NCI-H526 (cell line): ENCODE measurements around the gene DBN1.
"Not testable (repeated sequence)": the region's sequence is repeated elsewhere in the genome, so short reads cannot be mapped to it uniquely, and the experiment has no call there.

Experiments
- DNase-seq, 2 experiments: peaks; one replicate each; lab custom pipeline; 2025; lab: John Stamatoyannopoulos, UW

The DBN1 gene

GRCh38 chr5:177490992-177491391 lies 17.6 kb upstream of the DBN1 start:
- DNase-seq = no peak

GRCh38 chr5:177490311-177490991 lies 17.0 kb upstream of the DBN1 start:
- no peak for DNase-seq

GRCh38 chr5:177489119-177489716 lies 15.8 kb upstream of the DBN1 start:
- peak in 1 of 2 experiments; percentile 23 for DNase-seq

- DNase-seq = no peak
These were observed 14.5 kb upstream of the DBN1 start for GRCh38 chr5:177487975-177488374.

- no peak for DNase-seq
These were observed 13.7 kb upstream of the DBN1 start for GRCh38 chr5:177487144-177487543.

- no peak for DNase-seq
These were observed 12.8 kb upstream of the DBN1 start for GRCh38 chr5:177486256-177486655.

- not testable (repeated sequence) for DNase-seq
These were observed 12.3 kb upstream of the DBN1 start for GRCh38 chr5:177485753-177486152.

- no peak for DNase-seq
These were observed 11.6 kb upstream of the DBN1 start for GRCh38 chr5:177484902-177485549.

GRCh38 chr5:177483994-177484901 lies 10.8 kb upstream of the DBN1 start:
- DNase-seq = no peak

GRCh38 chr5:177483042-177483441 lies 9.6 kb upstream of the DBN1 start:
- DNase-seq = no peak

GRCh38 chr5:177482359-177482795 lies 8.9 kb upstream of the DBN1 start:
- no peak for DNase-seq

GRCh38 chr5:177479774-177480173 lies 6.3 kb upstream of the DBN1 start:
- no peak for DNase-seq

GRCh38 chr5:177478711-177479646 lies 5.5 kb upstream of the DBN1 start:
- DNase-seq = no peak

- DNase-seq = no peak
These were observed 4.5 kb upstream of the DBN1 start for GRCh38 chr5:177477701-177478477.

- DNase-seq = no peak
These were observed 3.2 kb upstream of the DBN1 start for GRCh38 chr5:177476531-177477233.

GRCh38 chr5:177475563-177476427 lies 2.4 kb upstream of the DBN1 start:
- no peak for DNase-seq

GRCh38 chr5:177474846-177475562 lies 1.6 kb upstream of the DBN1 start:
- DNase-seq = no peak

- DNase-seq = no peak
These were observed 605 bp upstream of the DBN1 start for GRCh38 chr5:177474002-177474476.
